IPS-NIHi7 (cell line): ENCODE measurements around the gene TFPI2.
"Not testable (repeated sequence)": the region's sequence is repeated elsewhere in the genome, so short reads cannot be mapped to it uniquely, and the experiment has no call there.

Experiments used
- DNase-seq: peaks from one replicate; pipeline ENCODE4 v3.0.0; 2012; ENCODE audit warnings: mixed read lengths; ENCODE audit errors: extremely low spot score

The TFPI2 gene

DNA sequence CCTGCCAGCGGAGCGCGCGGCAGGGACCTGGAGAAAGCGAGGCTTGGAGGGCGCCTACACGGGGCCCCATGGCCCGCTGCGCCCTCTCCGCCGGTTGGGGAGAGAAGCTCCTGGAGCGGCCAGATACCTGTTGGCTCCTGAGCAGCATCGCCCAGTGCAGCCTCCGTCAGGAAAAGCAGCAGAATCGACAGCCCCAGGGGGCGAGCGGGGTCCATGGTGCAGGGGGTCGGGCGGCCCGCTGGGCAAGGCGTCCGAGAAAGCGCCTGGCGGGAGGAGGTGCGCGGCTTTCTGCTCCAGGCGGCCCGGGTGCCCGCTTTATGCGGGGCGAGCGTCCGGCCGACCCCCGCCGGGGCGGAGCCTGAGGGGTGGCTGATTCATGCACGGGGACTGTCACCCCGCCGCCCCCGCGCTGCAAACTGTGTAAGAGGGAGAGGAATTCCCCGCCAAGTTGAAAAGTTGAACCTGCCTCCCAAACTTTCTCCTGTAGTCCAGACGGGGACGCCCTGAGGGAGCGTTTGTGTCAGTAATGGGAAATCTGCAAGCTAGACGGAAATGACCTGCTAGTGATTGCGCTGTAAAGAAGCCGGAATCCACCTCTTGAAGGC, at the start of gene TFPI2:
Gene TFPI2 (minus strand): TSS at position 290 of the 605 bp plus-strand sequence. CDS start 75 bp downstream, at position 215.
- peak; percentile 67 for DNase-seq

GRCh38 chr7:93938293-93938692, 47.7 kb upstream of the TFPI2 start:
- DNase-seq = no peak

GRCh38 chr7:93937818-93938217, 47.3 kb upstream of the TFPI2 start:
- no peak for DNase-seq

DNA sequence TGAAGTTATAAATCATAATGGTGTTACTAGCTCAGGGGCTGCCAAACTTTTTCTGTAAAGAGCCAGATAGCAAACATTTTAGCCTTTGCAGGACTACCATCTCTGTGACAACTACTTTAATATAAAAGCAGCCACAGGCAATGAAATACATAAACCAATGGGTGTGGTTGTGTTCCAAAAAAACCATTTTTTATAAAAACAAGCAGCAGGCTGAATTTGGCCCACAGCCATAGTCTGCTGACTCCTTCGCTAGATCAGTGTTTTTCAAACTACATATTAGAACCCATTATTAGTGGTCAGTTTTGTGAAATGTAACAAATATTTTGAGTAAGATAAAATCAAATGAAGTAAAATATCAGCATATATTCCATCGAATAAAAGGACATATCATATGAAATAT, 44.5 kb upstream of the TFPI2 start:
- no peak for DNase-seq

DNA sequence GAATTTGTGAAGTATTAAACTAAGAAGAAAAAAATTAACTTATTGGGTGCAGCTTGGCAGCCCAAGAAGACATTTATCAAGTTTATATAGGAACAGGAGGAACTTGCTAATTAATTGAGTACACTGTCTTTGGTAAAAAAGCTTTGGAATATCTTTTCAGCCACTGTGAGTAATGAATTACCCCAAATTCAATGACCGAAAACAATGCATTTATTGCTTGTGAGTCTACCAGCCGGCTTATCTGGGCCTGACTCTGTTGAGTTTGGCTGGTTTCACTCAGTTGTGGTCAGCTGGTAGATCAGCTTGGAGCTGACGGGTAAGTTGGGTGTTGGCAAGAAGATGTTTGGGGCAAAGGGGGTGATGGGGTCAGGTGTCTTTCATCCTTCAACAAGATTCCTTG, 42.6 kb upstream of the TFPI2 start:
- no peak for DNase-seq

- no peak for DNase-seq
These were observed 41.1 kb upstream of the TFPI2 start for GRCh38 chr7:93931655-93932054.

GRCh38 chr7:93927585-93927984, 37.0 kb upstream of the TFPI2 start:
- DNase-seq = no peak

DNA sequence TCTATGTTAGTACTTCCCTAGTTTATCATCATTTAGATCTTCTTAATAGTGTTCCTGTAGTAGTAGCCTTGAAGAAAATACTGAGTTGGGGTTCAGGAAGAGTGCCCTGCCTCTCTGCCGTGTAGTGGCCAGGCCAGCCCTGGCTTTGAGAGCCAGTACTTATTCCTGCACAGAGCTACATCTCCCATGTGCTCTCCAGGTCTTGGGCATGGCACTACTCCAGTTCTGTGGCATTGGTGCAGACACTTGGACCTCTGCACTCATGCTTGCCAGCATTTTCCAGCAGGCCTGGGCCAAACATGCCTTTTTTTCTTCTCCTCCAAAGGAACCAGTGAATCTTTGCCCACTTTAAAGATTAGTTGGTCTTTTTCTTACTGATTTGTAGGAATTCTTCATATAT, 36.2 kb upstream of the TFPI2 start:
- DNase-seq = no peak

- no peak for DNase-seq
These were observed 33.4 kb upstream of the TFPI2 start for GRCh38 chr7:93923942-93924341.

GRCh38 chr7:93923296-93923695, 32.7 kb upstream of the TFPI2 start:
- no peak for DNase-seq

GRCh38 chr7:93921607-93922566, 31.3 kb upstream of the TFPI2 start, which contains the start of gene GNG11:
Gene GNG11, plus strand, starts transcription at chr7:93921735. Its CDS starts 403 bp downstream, at chr7:93922138.
- DNase-seq = peak; percentile 60

GRCh38 chr7:93921186-93921585, 30.6 kb upstream of the TFPI2 start:
- no peak for DNase-seq

DNA sequence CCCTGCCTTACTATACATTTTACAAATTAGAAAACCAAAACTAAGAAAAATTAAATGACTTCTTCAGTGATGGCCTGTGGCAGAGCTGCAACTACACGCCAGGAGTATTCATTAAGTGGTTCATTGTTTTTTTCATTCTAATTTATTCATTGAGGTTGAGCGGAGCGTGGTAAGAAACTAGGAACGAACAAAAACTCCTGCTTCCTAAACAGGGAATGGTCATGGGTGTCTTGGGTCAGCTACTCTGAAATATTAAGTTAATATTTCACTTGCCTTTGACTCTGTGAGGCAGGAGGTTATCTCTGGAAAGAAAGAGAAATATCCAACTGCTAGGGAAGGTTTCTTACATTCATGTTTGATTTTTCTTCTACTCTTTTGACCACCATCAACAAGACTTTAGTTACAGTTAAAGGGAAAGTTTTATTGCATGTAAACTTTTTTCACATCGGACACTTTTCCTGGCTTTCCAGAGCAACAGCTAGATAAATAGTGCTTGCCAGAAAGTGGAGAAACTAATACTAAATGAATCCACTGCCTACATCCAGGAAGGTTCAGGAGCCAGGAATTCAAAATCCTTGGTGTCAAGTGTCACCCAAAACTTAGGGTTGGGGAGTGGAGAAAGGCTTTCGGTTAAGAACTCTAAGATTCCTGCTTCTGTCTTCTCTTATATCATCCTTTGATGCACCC, 30.1 kb upstream of the TFPI2 start:
- DNase-seq = no peak

GRCh38 chr7:93916315-93916714, 25.8 kb upstream of the TFPI2 start:
- not testable (repeated sequence) for DNase-seq

DNA sequence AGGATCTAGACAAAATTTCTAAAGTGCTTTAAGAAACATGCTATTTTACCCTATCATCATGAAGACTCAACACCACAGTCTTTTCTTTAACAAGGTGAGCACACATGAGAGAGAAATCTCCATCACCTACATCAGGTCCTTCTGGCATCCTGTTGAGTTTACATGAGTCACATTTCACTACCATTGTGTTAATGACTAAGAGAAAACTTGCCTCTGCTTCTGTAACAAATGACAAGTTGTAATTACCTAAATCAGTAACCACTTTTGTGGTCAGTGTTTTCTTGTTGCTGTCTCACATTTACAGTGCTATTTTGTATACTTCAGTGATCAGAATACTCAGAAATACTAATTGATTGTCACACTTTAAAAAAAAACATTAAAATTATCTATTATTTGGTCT, 25.3 kb upstream of the TFPI2 start:
- not testable (repeated sequence) for DNase-seq

GRCh38 chr7:93915206-93915842, 24.8 kb upstream of the TFPI2 start:
- not testable (repeated sequence) for DNase-seq

- DNase-seq = no peak
These were observed 24.1 kb upstream of the TFPI2 start for GRCh38 chr7:93914581-93915066.

DNA sequence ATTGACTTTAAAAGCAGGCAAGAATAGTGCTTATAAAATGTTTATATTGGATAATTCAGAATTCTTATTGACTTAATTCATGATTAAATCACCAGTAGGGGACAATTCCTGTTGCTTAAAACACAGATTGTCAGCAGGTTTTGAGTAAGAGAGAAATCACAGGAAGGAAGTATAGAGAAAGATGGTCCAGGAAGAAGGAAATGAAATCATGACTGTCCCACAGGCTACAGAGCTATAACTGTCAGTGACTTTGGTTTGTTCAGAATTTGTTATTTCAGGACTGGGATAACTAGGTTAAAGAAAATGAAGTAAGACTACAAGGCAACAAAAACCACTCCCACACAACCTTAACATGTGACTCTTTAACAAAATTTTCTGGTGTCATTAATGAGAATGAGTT, 22.6 kb upstream of the TFPI2 start:
- DNase-seq = no peak

DNA sequence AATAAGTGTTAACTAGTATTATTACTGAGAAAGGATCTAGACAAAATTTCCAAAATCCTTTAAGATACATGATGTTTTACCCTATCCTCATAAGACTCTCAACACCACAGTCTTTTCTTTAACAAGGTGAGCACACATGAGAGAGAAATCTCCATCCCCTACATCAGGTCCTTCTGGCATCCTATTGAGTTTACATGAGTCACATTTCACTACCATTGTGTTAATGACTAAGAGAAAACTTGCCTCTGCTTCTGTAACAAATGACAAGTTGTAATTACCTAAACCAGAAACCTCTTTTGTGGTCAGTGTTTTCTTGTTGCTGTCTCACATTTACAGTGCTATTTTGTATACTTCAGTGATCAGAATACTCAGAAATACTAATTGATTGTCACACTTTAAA, 21.1 kb upstream of the TFPI2 start:
- not testable (repeated sequence) for DNase-seq

- not testable (repeated sequence) for DNase-seq
These were observed 20.7 kb upstream of the TFPI2 start for GRCh38 chr7:93911242-93911641.
